Left cardiac atrium (tissue), 4 donors: ENCODE data around the gene ALOX12. TPM values are rescaled to one million over a fixed set of nuclear protein-coding genes. Genes with fewer than 3 reads are reported as not detected.

Experiments
- ATAC-seq, 2 donors: fragments of 200-7000 bp; cut with Tn5 transposase; one replicate each; pipeline ENCODE4 v1.9.1; 2020; ENCODE audit warnings: mild to moderate bottlenecking in 2 of 2, moderate library complexity in 2 of 2
- DNase-seq: peaks from one replicate; pipeline ENCODE4 v3.0.0-alpha.2; 2020
- intact Hi-C, 2 donors: fragments of 100-400 bp; cut with DNase I; formaldehyde crosslinking; loops; one replicate each; pipeline versions ENCODE4 v1.14.1 to v1.15.1; 2022 to 2023
- total RNA-seq, 2 donors: library from RNA; stranded (reverse); fragmentation: NEBNext Ultra II Directional; extraction: Animal tissue kit (Norgen Biotek cat#: 25700); gene quantifications; one replicate each; pipeline ENCODE4 v1.2.1, GENCODE V29; 2021
- donor health status: DM: no; HTN: yes; CAD: no.
- donor health status: DM: no; HTN: yes; CAD: no; lungs with severe emphysema.
- donor health status: DM: yes; HTN: yes; CAD: no.
- donor health status: Dilated cardiomyopathy.

The ALOX12 gene
- total RNA-seq, 2 donors from 2014 or later = 0.21 TPM; not detected in 1

DNA sequence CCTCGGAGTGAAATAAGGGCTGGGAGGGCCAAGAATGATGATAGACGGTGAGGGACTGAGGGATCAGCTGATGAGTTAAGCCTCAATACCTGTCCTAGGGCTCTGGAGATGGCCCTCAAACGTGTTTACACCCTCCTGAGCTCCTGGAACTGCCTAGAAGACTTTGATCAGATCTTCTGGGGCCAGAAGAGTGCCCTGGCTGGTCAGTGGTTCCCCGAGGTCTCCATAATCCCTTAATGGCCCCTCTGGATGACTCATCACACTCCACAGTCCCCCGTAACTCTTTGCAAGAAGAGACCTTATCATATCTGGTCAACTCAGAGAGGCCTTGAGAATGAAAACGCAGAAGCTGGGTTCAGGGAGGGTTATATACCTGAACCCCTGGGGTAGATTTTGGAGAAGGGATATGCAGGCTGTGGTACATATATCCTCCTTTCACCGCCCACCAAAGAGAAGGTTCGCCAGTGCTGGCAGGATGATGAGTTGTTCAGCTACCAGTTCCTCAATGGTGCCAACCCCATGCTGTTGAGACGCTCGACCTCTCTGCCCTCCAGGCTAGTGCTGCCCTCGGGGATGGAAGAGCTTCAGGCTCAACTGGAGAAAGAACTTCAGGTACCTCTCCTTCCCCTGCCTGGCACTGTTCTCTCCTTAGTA lies 3.1 kb downstream of the ALOX12 start:
- intact Hi-C loops = no loop called here
- ATAC-seq = no peak
- DNase-seq = no peak

GRCh38 chr17:7001318-7001961 lies 5.6 kb downstream of the ALOX12 start:
- DNase-seq (no peak), ATAC-seq (no peak)
- intact Hi-C loops = loop anchor here in 1 of 2 donors (5.0 kb wide), 1 partner anchor 89 kb away; no protein-coding TSS in a partner anchor

DNA sequence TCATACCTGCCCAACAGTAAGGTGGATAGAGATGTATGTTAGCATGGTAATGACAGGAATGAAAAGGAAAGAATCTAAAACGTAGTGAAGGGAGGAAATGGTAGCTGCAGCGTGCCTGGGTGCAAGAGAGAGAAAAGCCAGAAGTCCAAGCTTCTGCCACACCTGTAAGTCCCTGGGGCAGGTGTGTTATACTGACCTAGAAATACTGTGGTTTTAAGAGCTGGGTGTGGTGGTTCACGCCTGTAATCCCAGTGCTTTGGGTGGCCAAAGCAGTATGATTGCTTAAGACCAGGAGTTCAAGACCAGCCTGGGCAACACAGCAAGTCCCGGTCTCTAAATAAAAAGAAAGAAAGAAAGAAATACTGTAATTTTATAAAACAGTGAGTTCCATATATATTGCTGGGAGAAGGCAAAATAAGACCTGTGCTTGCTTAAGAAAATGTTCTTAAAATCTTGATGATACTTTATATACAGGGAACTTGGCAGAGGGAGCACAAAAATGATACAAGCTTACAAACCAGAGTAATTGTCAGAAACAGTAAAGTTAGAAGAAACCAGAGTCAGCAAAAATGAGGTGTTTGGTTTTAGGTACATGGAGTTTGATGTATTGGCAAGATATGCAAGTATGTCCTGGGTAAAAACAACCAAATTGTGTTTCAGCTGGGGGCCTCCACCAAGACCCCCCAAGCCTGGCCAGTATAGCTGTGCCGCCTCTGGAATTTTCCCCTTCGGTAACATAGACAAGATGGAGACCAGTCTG lies 6.6 kb downstream of the ALOX12 start:
- intact Hi-C loops = loop anchor here (2.0 to 5.0 kb wide), 2 partner anchors 90 kb away; no protein-coding TSS in a partner anchor
- ATAC-seq = no peak
- no peak for DNase-seq

DNA sequence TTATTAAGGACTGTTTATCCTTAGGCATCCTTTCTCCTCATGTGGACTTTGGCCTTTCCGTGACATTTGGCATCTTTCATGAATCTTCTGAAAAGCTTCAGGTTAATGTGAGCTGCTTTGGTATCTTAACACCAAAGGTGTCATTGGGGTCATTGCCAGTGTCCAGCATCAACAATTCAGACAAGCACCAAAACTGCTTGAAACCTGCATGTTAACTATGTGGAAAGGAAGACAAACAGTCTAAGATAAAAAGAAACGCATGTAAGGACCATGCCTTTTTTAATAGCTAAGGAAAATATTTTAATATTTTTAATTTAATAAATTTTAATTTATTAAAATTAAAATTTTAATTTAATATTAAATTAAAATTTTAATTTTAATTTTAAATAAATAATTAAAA lies 7.9 kb downstream of the ALOX12 start:
- DNase-seq (no peak), ATAC-seq (no peak)
- intact Hi-C loops = loop anchor here (2.0 to 5.0 kb wide), 2 partner anchors 91 kb away; no protein-coding TSS in a partner anchor

DNA sequence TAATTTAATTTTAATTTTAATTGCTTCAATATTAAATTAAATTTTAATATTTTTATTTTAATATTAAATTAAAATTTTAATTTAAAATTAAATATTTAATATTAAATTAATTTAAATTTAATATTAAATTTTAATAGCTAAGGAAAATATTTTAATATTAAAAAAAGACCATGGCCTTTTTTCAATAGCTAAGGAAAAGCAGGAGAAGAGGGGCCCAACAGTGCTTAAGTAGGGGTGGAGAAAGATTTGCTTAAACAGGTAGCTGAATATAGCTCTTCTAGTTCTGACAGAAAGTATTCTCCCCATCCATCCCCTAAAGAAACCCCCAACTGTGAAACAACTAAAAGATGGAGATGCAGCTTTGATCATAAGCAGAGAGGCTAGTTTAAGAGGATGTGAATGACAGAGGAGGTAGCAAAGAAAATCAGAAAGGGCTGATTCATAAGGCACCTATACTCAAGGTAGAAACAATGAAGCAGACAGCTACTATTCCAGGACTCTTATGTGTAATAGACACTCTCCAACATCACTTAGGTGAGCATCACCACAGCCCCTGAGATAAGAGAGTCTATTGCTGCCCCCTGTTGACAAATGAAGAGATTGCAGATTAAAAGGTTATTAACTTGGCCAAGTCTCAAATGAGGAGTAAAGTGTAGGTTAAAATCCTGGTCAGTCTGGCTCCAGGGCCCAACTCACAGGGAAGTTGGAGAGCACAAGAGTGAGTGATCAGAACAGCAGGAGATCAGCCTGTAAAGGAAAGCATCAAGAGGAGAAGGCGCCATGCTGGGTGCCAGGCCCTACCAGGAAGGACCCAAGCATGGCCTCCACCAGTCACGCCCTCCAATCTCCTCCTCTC lies 8.8 kb downstream of the ALOX12 start:
- peak; percentile 67 to 75 for ATAC-seq
- DNase-seq = no peak
- intact Hi-C loops = loop anchor here in 1 of 2 donors (5.0 kb wide), 1 partner anchor 92 kb away; no protein-coding TSS in a partner anchor

GRCh38 chr17:7005716-7006115 lies 9.9 kb downstream of the ALOX12 start:
- intact Hi-C loops = no loop called here
- DNase-seq = no peak
- peak in 1 of 2 donors; percentile 11 for ATAC-seq

GRCh38 chr17:7007143-7007542 lies 11.3 kb downstream of the ALOX12 start:
- ATAC-seq = no peak
- no peak for DNase-seq
- intact Hi-C loops = no loop called here

GRCh38 chr17:7010523-7010922 lies 14.7 kb downstream of the ALOX12 start:
- intact Hi-C loops = no loop called here
- DNase-seq = no peak
- no peak for ATAC-seq

DNA sequence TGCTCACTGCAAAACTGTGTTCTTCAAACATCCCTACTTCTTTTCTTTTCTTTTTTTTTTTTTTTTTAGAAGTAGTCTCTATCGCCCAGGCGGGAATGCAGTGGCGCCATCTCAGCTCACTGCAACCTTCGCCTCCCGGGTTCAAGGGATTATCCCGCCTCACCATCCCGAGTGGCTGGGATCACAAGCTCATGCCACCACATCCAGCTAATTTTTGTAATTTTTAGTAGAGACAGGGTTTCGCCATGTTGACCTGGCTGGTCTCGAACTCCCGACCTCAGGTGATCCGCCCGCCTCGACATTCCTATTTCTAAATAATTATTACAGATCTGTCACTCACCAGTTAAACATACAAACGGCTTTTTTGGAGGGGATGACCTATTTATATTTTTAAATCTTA lies 15.6 kb downstream of the ALOX12 start:
- intact Hi-C loops = no loop called here

DNA sequence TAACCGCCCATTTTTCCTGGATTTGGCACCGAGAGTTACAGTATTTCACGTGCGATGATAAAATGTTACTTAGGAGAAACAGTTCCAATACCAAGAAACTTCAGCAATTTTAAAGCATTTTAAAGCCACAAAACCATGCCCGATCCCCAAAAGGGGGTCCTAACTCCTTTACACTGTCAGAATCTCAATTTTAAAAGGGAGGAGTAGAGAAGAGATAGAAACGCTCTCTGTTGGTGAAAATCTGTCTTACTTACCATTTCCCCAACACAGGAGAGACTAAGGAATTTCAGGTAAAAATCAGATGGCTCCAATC lies 16.0 kb downstream of the ALOX12 start:
- intact Hi-C loops = no loop called here
- ATAC-seq (no peak), DNase-seq (no peak)

More for the DNA sequence above, 15.6 kb downstream of the ALOX12 start:
- DNase-seq = no peak
- no peak for ATAC-seq

DNA sequence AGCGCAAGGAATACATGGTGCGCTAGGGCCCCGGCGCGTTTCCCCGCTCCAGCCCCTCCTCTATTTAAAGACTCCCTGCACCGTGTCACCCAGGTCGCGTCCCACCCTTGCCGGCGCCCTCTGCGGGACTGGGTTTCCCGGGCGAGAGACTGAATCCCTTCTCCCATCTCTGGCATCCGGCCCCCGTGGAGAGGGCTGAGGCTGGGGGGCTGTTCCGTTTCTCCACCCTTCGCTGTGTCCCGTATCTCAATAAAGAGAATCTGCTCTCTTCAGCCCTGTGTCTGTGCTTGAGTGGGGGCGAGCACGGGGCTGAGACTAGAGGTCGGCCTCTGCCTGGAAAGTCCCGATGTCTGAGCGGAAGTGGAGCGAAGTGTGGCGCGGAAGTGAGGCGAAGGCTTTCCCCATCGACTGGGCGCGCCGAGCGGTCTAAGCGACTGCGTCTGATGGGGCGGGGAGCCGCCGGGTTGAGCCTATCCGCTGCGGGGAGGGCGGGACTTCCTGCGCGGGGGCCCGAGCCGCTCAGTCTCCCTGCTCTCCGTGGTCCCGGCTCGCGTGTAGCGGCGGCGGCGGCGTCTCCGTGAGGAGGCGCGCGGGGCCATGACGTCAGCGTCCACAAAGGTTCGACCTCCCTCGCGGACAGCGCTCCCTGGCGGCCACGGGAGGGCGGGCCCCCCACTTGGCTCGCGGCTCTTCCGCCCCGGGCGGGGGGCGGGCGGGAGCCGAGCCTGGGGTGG lies 18.6 kb downstream of the ALOX12 start:
- DNase-seq (peak; percentile 99), ATAC-seq (peak; percentile 90 to 92)
- intact Hi-C loops = no loop called here

- intact Hi-C loops = no loop called here
- ATAC-seq (peak in 1 of 2 donors; percentile 83), DNase-seq (no peak)
Measured at GRCh38 chr17:7014995-7015958, 19.4 kb downstream of the ALOX12 start.

DNA sequence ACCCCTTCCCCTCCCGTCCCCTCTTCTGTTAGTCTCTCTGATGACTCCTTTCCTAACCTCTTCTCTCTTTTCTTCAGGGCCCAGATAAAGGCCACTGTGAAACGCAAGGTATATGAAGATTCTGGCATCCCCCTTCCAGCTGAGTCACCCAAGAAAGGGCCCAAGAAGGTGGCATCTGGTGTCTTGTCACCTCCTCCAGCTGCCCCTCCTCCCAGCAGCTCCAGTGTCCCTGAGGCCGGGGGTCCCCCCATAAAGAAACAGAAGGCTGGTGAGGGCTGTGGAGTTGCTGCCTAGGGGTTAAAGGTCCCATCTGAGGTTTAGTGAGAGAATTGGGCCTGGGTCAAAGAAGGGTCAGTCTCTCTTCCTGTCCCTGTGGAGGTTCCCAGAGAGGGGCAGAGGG lies 20.6 kb downstream of the ALOX12 start:
- intact Hi-C loops = no loop called here
- DNase-seq (no peak), ATAC-seq (no peak)

GRCh38 chr17:7016886-7017826 lies 21.3 kb downstream of the ALOX12 start:
- DNase-seq (no peak), ATAC-seq (no peak)
- intact Hi-C loops = no loop called here

DNA sequence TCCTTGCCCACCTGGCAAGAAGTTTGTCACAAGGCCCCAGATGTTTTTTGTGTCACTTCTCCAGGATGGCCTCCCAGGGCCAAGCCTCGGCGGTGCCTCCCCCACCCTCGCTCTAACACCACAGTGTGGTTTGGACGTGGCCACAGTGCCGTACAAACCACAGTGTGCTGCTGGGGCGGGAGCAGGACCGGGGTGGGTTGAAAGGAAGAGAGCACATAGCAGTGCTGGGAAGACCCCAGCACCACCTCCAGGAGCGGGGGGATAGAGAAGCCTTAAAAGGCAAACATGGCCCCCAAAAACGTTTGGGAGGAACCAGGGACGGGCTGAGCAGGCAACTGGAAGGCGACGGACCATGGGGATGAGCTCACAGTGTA lies 22.0 kb downstream of the ALOX12 start:
- DNase-seq (no peak), ATAC-seq (no peak)
- intact Hi-C loops = no loop called here

GRCh38 chr17:7018331-7018964 lies 22.6 kb downstream of the ALOX12 start:
- intact Hi-C loops = no loop called here
- DNase-seq = peak; percentile 71
- no peak for ATAC-seq
